Measurements from ENCODE around the gene SP6. TPM values are rescaled to one million over a fixed set of nuclear protein-coding genes. Genes with fewer than 3 reads are reported as not detected.

Gene SP6
- total and polyA plus RNA-seq, 2 of the 4 experiments (the other 2 are of a cell fraction), result under 0.01 to 0.31 TPM

DNA sequence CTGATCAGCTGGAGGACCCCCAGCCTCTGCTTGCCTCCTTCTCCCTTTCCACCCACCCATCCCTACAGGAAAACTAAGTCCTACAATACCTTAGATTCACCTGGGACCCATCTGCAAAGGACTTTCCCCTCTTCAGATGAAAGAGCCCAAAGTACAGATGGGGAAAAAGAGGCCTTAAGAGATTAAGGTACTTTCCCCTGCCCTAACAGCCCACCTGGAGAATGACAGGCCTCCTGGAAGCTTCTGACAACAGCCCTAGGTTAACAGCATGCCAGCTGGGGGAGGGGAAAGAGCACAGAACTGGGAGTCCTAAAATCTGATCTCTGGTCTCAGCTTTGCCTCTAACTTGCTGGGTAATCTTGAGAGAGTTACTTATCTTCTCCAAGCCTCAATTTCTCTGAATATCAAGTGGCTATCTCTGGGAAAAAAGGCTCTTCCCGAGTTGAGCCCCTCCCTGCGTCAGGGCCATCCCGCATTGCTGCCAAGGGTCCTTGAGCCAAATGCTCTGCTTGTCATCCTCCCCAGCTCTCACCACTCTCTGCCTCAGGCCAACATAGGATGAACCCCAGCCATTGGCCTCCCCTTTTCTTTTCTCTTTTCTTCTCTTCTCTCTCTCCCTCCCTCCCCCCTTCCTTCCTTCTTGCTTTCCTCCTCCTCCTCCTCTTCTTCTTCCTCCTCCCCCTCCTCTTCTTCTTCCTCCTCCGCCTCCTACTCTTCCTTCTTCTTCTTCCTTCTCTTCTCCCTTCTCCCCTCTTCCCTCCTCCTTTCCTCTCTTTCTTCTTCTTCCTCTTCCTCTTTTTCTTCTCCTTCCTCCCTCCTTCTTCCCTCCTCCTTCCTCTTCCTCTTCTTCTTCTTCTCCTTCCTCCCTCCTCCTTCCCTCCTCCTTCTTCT is 22.5 kb upstream of the SP6 start:
- Histone ChIP-seq H3K9me1 (ENCODE audit: insufficient read depth, low read length) (no peaks in the 10 kb centered on the region), H3K27ac (ENCODE audit: insufficient read depth, low read length) (no peak overlapping the region), H2BK15ac (ENCODE audit: low read depth, low read length) (no peak overlapping the region), H3K56ac (ENCODE audit: extremely low read depth, insufficient read depth, low read length) (no peak overlapping the region), H4K91ac (ENCODE audit: insufficient read depth, low read depth, low read length) (no peak overlapping the region), H3K4me1 (ENCODE audit: control insufficient read depth, insufficient read depth, low read length) (peaks cover 19% of the 10 kb centered on the region), H4K8ac (ENCODE audit: low read depth in 2 of 2, low read length in 2 of 2) (no peak overlapping the region), H3K18ac (ENCODE audit: low read depth, low read length) (no peak overlapping the region), H3K4me2 (ENCODE audit: low read depth, low read length) (no peak overlapping the region), H3K36me3 (ENCODE audit: control insufficient read depth, insufficient read depth, low read length) (no peaks in the 10 kb centered on the region), H3K27me3 (ENCODE audit: control insufficient read depth, insufficient read depth, low read length) (peaks cover 51% of the 10 kb centered on the region), H3K79me1 (ENCODE audit: low read depth in 1 of 2, low read length in 2 of 2) (no peaks in the 10 kb centered on the region), H4K20me1 (ENCODE audit: insufficient read depth, low read length) (no peaks in the 10 kb centered on the region), H3K9me3 (ENCODE audit: control insufficient read depth, insufficient read depth, low read length) (no peaks in the 10 kb centered on the region), H2BK20ac (ENCODE audit: low read depth, low read length) (no peak overlapping the region), H2BK5ac (ENCODE audit: low read depth, low read length, poor library complexity, severe bottlenecking) (no peak overlapping the region), H3K23ac (ENCODE audit: low read depth, low read length) (no peak overlapping the region; the same call in none of the 2 replicates), H2AK5ac (ENCODE audit: low read depth, low read length) (no peak overlapping the region), H4K5ac (ENCODE audit: low read depth, low read length) (no peak overlapping the region), H3K14ac (replicated peaks; ENCODE audit: low read depth, low read length) (no peak overlapping the region), H3K4me3 (ENCODE audit: insufficient read depth, low read depth, low read length) (no peak overlapping the region), H3K4ac (ENCODE audit: low read depth, low read length) (no peak overlapping the region), H2AK9ac (replicated peaks; ENCODE audit: low read depth, low read length, poor library complexity) (no peak overlapping the region), H3K9ac (ENCODE audit: low read depth, low read length) (no peak overlapping the region), H2AFZ (replicated peaks; ENCODE audit: low read length, poor library complexity) (no peak overlapping the region), H2BK120ac (ENCODE audit: low read depth, low read length) (no peak overlapping the region)
- WGBS, 2 experiments (ENCODE audit: extremely low coverage in 2 of 2, insufficient read length in 1 of 2), result 65% methylated on average over 4 of the region's 4 CpGs; no CpG with 5 or more reads in 1 of the 2 experiments
- DNase-seq (no peak), ATAC-seq (ENCODE audit: low read depth) (no peak)
- in situ Hi-C loops (cut with MboI; ENCODE audit: low sequenced_read_pairs) (no loop called here), dilution Hi-C loops (cut with HindIII; ENCODE audit: low sequenced_read_pairs, unreplicated experiment) (no loop called here), intact Hi-C loops (cut with micrococcal nuclease) (no loop called here)
- ChIA-PET POLR2A (ENCODE audit: unreplicated experiment) (no interaction called here), CTCF (no interaction called here)
- TF ChIP-seq, protein P1, sequence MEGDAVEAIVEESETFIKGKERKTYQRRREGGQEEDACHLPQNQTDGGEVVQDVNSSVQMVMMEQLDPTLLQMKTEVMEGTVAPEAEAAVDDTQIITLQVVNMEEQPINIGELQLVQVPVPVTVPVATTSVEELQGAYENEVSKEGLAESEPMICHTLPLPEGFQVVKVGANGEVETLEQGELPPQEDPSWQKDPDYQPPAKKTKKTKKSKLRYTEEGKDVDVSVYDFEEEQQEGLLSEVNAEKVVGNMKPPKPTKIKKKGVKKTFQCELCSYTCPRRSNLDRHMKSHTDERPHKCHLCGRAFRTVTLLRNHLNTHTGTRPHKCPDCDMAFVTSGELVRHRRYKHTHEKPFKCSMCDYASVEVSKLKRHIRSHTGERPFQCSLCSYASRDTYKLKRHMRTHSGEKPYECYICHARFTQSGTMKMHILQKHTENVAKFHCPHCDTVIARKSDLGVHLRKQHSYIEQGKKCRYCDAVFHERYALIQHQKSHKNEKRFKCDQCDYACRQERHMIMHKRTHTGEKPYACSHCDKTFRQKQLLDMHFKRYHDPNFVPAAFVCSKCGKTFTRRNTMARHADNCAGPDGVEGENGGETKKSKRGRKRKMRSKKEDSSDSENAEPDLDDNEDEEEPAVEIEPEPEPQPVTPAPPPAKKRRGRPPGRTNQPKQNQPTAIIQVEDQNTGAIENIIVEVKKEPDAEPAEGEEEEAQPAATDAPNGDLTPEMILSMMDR (conservative IDR thresholded peaks at IDR 0.05; ENCODE audit: low read depth, low read length), result no peak
- TF ChIP-seq, protein P2, sequence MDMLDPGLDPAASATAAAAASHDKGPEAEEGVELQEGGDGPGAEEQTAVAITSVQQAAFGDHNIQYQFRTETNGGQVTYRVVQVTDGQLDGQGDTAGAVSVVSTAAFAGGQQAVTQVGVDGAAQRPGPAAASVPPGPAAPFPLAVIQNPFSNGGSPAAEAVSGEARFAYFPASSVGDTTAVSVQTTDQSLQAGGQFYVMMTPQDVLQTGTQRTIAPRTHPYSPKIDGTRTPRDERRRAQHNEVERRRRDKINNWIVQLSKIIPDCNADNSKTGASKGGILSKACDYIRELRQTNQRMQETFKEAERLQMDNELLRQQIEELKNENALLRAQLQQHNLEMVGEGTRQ (IDR thresholded peaks at IDR 0.05; ENCODE audit: low read depth, low read length), result no peak
- TF ChIP-seq BHLHE40 (IDR thresholded peaks at IDR 0.05; ENCODE audit: low read depth, low read length) (no peak), MXI1 (IDR thresholded peaks at IDR 0.05; ENCODE audit: borderline replicate concordance, low read depth, low read length) (no peak), FOS (IDR thresholded peaks at IDR 0.05; ENCODE audit: low read depth, low read length) (no peak), CHD1 (IDR thresholded peaks at IDR 0.05; ENCODE audit: low read depth, low read length) (no peak), RFX5 (IDR thresholded peaks at IDR 0.05; ENCODE audit: low read depth, low read length) (no peak), POLR2A (IDR thresholded peaks at IDR 0.05; ENCODE audit: low read depth, low read length) (no peak), RAD21 (IDR thresholded peaks at IDR 0.05; ENCODE audit: low read length) (no peak), SMC3 (IDR thresholded peaks at IDR 0.05; ENCODE audit: low read depth, low read length) (no peak), MAZ (IDR thresholded peaks at IDR 0.05; ENCODE audit: borderline replicate concordance, low read depth, low read length) (no peak)
- no TSS peak for BruUV-seq (replicated peaks)
